ENCODE data around the gene DGKG. TPM values are rescaled to one million over a fixed set of nuclear protein-coding genes. Genes with fewer than 3 reads are reported as not detected.

The DGKG gene
- total RNA-seq, 2 experiments from 2014 or later: 0.19 to 0.54 TPM

DNA sequence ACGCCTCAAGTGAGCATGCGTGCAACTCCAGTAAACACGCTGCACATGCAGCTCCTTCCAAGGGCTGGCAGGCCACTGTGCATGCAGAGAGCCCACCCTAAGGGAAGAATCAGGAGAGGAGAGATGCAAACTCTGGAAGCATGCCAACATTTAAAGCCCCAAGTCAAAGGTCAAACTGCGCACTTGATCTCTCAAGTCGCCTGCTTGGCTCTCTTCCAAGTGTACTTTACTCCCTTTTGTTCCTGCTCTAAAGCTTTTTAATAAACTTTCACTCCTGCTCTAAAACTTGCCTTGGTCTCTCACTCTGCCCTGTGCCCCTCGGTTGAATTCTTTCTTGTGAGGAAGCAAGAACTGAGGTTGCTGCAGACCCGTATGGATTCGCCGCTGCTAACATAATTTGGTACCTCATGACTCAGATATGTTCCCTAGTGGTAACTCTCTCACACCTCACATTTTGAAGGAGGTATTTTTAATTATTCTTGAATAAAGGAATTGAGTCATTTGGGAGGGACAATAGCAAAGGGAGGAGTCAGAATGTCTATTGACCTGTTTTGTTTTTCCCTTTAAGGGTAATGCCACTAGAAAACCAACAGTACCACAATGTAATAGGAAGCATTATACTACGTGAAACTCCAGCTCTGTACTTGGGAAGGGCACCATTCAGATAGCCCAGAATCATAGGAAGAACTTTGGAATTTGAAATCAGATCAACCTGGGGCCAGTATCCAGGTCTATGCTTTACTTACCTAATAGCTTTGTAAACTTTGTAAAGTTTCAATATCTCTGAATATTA is 19.6 kb upstream of the DGKG start:
- DNase-seq (no peak), ATAC-seq (ENCODE audit: low read depth) (no peak)
- Mint-ChIP-seq H3K27me3 (no peaks in the 10 kb centered on the region), H3K27ac (no peak overlapping the region), H3K36me3 (no peaks in the 10 kb centered on the region), H3K9me3 (peaks cover 6% of the 10 kb centered on the region), H3K4me3 (no peak overlapping the region), H3K4me1 (peaks cover 5% of the 10 kb centered on the region)
- POLR2A ChIA-PET: interaction anchor here (0.9 kb wide), 1 partner anchor 11 kb away, joined by 3 read pairs; no protein-coding TSS in a partner anchor

DNA sequence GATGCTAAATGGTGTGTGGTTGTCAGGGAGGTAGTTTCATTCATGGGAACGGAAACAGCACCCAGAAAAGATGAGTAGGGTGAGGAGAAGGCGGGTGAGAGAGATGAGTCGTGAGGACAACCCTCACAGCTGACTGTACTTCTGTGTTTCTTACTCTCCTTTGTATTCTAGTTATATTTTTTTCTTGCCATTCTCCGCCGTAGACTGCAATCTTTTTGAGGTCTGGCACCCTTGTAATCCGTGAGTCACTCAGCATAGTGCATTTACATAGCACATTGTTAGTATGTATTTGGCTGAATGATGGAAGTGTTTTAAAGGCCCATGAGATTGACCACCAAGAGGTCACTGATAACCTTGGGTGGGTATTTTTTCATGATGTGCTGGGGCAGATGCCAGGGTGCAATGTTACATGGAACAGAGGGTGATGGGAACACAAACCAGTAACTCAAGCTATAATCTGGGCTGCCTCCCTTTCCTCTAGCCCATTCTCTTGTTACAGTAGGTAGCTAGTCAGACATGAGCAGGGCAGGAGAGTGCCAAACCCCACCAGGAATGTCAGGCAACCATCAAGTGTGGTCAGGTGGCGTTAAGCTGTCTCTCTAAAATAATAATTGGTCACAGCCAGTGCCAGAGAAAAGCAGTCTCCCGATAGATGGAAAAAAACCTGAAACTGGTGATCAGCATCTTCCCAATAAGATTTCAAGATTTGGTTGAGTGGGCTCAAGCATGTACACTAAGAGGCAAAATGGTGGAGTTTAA is 18.8 kb upstream of the DGKG start:
- Mint-ChIP-seq H3K27ac (no peak overlapping the region), H3K4me3 (no peak overlapping the region), H3K27me3 (peaks cover 4% of the 10 kb centered on the region), H3K36me3 (no peaks in the 10 kb centered on the region), H3K9me3 (peaks cover 6% of the 10 kb centered on the region), H3K4me1 (peaks cover 4% of the 10 kb centered on the region)
- DNase-seq (no peak), ATAC-seq (ENCODE audit: low read depth) (no peak)
- POLR2A ChIA-PET: no interaction called here

DNA sequence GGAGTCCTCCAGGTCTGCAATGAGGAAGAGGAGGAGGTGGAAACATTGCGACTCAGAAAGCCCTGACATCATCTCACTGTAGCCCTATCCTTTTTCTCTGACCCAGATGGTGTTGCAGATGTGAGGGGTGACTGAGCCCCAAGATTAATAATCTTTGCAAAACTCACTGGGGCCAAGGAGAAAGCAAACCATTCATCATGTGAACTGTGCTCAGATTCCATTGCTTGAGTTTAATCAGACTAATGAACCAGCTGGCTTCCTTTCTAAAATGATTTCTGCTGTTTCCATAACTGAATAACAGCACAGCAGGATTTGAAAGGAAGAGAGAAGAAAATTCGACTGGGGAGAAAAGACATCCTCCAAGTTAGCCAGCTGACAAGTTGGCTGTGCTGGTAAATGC is 13.4 kb upstream of the DGKG start:
- POLR2A ChIA-PET: no interaction called here
- peaks cover 2% of the 10 kb centered on the region for H3K4me1 Mint-ChIP-seq
- H3K4me3 Mint-ChIP-seq: no peak overlapping the region
- H3K9me3 Mint-ChIP-seq: peaks cover 5% of the 10 kb centered on the region
- H3K27me3 Mint-ChIP-seq: peaks cover 22% of the 10 kb centered on the region
- no peak for DNase-seq
- no peak for ATAC-seq (ENCODE audit: low read depth)
- no peak overlapping the region for H3K27ac Mint-ChIP-seq
- H3K36me3 Mint-ChIP-seq: no peaks in the 10 kb centered on the region

DNA sequence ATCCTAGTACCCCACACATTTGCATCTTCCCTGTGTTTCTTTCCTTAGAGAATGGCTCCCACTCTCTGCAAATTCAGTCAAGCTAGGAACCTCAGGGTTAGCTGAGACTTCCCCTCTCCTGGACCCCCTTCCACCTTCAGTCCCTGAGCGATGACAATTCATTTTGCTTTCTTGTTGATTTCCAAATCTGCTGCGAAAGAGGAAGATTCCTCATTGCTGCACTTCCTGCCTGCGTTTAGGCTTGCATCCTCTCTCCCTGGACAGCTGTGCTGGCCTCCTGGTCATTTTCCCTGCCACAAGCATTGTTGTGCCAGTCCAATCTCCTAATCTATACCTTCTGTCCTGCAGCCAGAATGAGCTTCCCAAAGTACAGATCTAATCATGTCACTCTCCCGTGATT is 12.3 kb upstream of the DGKG start:
- no peaks in the 10 kb centered on the region for H3K36me3 Mint-ChIP-seq

DNA sequence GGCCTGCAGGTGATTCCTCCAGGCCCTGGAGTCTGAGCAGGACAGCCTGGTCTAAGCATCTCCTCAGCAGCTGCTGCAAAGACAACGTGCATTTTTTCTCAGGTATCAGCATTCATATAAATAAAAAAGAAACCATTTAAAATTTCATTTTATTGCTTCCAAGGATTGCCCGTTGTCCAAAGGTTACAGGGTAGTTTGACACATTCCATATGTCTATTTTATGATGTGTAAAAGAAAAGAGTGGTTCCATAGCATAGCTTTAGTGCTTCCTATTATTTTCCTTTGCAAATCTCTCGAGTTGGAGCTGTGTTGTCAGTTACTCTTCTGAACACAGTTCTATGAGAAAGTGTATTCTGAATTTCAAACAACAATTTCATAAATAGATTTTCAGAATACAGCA is 7.2 kb upstream of the DGKG start:
- no peaks in the 10 kb centered on the region for H3K4me1 Mint-ChIP-seq
- no peaks in the 10 kb centered on the region for H3K36me3 Mint-ChIP-seq
- DNase-seq (no peak), ATAC-seq (ENCODE audit: low read depth) (no peak)
- H3K27me3 Mint-ChIP-seq: peaks cover 25% of the 10 kb centered on the region
- POLR2A ChIA-PET: no interaction called here
- no peaks in the 10 kb centered on the region for H3K9me3 Mint-ChIP-seq
- no peak overlapping the region for H3K4me3 Mint-ChIP-seq
- no peak overlapping the region for H3K27ac Mint-ChIP-seq

More for the DNA sequence above, 12.3 kb upstream of the DGKG start:
- ATAC-seq (ENCODE audit: low read depth): no peak
- DNase-seq: no peak
- H3K4me3 Mint-ChIP-seq: no peak overlapping the region
- H3K27ac Mint-ChIP-seq: no peak overlapping the region
- H3K4me1 Mint-ChIP-seq: peaks cover 2% of the 10 kb centered on the region
- peaks cover 5% of the 10 kb centered on the region for H3K9me3 Mint-ChIP-seq
- POLR2A ChIA-PET: no interaction called here
- peaks cover 22% of the 10 kb centered on the region for H3K27me3 Mint-ChIP-seq

DNA sequence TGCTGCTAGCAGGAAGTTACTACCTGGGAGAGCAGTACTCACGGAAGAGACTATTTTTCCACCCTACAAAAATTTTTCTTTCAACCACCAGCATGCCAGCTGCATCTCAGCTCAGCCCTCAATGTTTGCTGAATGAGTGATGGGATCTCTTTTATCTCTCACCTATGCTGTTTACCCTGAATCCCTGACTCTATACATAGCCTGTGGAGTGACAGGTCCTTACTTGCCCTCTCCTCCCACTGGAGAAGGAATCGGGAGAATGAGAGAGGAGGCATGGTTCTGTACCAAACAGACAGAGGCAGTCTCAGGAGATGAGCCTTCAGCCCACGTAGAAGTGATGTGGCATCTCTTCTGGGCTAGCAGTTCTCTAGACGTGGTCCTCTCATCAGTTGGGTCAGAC is 6.7 kb upstream of the DGKG start:
- POLR2A ChIA-PET: no interaction called here
- DNase-seq: no peak
- no peaks in the 10 kb centered on the region for H3K36me3 Mint-ChIP-seq
- no peaks in the 10 kb centered on the region for H3K9me3 Mint-ChIP-seq
- H3K27me3 Mint-ChIP-seq: peaks cover 26% of the 10 kb centered on the region
- no peaks in the 10 kb centered on the region for H3K4me1 Mint-ChIP-seq
- ATAC-seq (ENCODE audit: low read depth): no peak
- H3K27ac Mint-ChIP-seq: no peak overlapping the region
- H3K4me3 Mint-ChIP-seq: no peak overlapping the region

DNA sequence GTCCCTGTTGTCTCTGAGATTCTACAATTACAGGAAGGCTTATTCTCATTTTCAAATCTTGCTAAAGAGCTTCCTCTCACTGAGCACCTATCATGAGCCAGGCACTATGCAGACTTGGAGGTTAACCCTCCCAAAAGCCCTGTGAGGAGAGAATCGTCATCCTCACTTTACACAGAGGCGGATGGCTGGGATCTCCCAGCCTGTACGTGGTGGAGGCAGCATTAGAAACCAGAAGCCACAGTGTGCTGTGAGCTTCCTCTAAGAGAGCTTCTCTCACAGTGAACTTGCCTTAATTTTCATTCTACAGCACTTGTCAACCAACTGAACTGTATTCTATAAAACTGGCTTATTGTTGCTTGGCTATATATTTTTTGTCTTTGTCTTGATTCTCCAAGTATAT is 6.1 kb upstream of the DGKG start:
- H3K36me3 Mint-ChIP-seq: no peaks in the 10 kb centered on the region
- no peak for ATAC-seq (ENCODE audit: low read depth)
- H3K4me3 Mint-ChIP-seq: no peak overlapping the region

DNA sequence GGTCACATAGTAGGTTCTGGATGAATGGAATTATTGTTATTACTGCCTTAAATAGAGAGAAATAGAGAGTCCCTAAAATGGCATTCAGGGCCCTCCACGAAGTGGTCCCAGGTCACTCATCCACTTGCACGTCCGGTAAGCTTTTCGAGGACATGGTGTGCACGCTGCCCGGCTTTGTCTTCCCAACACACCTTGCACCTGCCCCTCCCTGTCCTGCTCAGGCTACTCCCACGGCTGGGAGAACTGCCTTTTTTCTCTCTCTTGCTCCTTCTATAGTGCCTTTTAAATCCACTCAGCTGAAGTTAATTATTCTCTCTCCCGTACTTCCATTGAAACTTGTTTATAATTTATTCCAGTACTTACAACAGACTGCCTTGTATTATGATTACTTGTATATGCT is 5.6 kb upstream of the DGKG start:
- H3K4me1 Mint-ChIP-seq: no peaks in the 10 kb centered on the region
- ATAC-seq (ENCODE audit: low read depth) (no peak), DNase-seq (no peak)
- POLR2A ChIA-PET: no interaction called here
- no peak overlapping the region for H3K4me3 Mint-ChIP-seq
- H3K36me3 Mint-ChIP-seq: no peaks in the 10 kb centered on the region
- no peak overlapping the region for H3K27ac Mint-ChIP-seq
- H3K27me3 Mint-ChIP-seq: peaks cover 34% of the 10 kb centered on the region
- H3K9me3 Mint-ChIP-seq: no peaks in the 10 kb centered on the region

More for the DNA sequence above, 6.1 kb upstream of the DGKG start:
- POLR2A ChIA-PET: no interaction called here
- no peak overlapping the region for H3K27ac Mint-ChIP-seq
- H3K27me3 Mint-ChIP-seq: peaks cover 29% of the 10 kb centered on the region
- H3K4me1 Mint-ChIP-seq: no peaks in the 10 kb centered on the region
- no peak for DNase-seq
- no peaks in the 10 kb centered on the region for H3K9me3 Mint-ChIP-seq

DNA sequence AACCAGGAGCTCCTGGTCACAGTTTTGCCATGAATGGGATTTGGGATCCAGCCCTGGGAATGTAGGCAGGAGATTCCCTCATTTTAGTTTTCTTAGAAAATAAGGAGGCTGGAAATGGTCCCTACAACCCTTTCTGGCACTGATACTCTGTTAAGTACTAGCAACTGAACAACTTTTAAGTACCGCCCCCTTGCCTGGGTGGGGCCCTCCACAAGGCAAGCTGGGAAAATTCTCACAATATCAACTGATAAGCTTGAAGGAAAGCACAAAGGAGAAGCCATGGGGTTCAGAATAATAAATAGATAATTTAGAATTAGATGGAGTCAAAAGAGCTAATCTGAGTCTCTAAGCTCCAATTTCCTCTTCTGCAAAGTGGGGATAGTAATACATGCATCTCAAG is 4.2 kb upstream of the DGKG start:
- Mint-ChIP-seq H3K4me1 (peaks cover 2% of the 10 kb centered on the region), H3K27ac (no peak overlapping the region), H3K4me3 (no peak overlapping the region), H3K27me3 (peaks cover 37% of the 10 kb centered on the region), H3K9me3 (no peaks in the 10 kb centered on the region), H3K36me3 (no peaks in the 10 kb centered on the region)
- POLR2A ChIA-PET: no interaction called here
- ATAC-seq (ENCODE audit: low read depth) (no peak), DNase-seq (no peak)

DNA sequence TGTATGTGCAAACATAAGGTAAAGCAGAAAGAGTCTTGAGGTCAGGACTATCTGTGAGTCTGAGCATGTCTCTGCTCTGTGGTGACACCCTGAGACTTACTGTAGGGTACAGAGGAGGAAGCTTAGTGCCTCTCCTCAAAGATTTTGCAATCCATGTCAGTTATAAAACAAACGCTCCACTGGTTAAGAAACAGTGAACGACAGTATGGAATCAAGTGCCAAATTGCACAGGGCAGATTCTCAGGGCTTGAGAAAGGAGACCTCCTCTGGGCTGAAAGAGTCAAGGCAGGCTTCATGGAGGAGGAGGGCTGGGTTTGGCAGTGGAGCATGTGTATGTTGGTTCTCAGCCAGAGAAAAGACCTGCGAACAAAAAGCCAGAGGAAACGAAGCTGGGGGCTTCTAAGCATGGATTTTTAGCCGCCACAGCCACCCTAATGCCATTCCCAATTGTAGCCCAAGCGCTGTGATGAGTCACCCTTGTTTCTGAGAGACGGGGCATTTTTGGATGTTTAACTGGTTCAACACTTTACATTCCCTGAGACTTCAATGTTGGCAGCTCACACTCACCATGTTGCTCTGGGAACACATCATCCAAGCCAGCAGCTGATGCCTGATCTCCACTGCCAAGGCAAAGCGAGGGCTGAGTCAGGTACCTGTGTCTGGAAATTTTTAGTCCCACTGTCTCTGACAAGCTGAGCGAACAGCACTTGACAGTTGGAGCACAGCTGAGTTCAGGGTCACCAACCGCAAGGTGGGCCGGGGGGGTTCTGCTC is 3.4 kb upstream of the DGKG start:
- Mint-ChIP-seq H3K4me3 (no peak overlapping the region), H3K4me1 (peaks cover 2% of the 10 kb centered on the region), H3K36me3 (no peaks in the 10 kb centered on the region), H3K27ac (no peak overlapping the region), H3K9me3 (no peaks in the 10 kb centered on the region), H3K27me3 (peaks cover 45% of the 10 kb centered on the region)
- no peak for DNase-seq
- no peak for ATAC-seq (ENCODE audit: low read depth)
- POLR2A ChIA-PET: no interaction called here

DNA sequence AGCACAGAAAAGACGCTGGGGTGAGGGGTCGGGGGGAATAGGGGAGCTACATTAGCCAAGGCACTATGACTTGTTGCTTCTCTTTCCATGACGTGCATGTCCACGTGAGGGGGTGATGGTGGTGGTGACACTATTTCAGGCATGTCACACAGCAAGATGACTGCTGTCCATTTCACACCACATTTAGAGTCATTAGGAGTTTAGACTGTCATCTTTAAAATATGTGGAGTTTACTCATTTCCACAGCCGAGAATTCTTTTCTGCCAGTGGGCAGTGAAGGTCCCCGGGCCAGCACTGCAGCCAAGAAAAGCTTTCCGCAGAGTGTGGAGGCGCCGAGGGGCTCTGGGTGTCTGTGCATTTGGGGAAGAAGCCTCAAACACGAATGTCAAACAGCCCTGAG is 954 bp upstream of the DGKG start:
- DNase-seq (no peak), ATAC-seq (ENCODE audit: low read depth) (no peak)
- Mint-ChIP-seq H3K27me3 (peaks cover 60% of the 10 kb centered on the region), H3K4me3 (no peak overlapping the region), H3K27ac (no peak overlapping the region), H3K4me1 (peaks cover 2% of the 10 kb centered on the region), H3K9me3 (no peaks in the 10 kb centered on the region), H3K36me3 (no peaks in the 10 kb centered on the region)
- POLR2A ChIA-PET: no interaction called here

DNA sequence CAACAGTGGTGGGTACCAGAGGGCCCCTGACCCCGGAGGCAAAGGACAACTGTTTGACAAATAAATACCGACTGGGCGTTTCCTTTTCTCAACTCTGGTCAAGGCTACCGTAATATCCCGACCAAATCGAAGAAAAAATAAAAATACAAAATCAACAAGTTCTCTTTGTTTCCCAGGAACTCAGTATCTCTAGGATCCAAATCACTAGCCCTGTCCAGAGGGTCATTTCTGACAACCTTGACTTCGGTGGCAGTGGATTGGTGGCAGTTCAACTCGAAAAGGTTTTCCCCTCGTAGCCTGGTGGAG is 456 bp upstream of the DGKG start:
- Mint-ChIP-seq H3K36me3 (no peaks in the 10 kb centered on the region), H3K4me3 (peak overlapping the region; percentile 56), H3K27me3 (peaks cover 61% of the 10 kb centered on the region), H3K9me3 (no peaks in the 10 kb centered on the region), H3K4me1 (peaks cover 2% of the 10 kb centered on the region), H3K27ac (no peak overlapping the region)
- DNase-seq: no peak
- no peak for ATAC-seq (ENCODE audit: low read depth)
- POLR2A ChIA-PET: no interaction called here

DNA sequence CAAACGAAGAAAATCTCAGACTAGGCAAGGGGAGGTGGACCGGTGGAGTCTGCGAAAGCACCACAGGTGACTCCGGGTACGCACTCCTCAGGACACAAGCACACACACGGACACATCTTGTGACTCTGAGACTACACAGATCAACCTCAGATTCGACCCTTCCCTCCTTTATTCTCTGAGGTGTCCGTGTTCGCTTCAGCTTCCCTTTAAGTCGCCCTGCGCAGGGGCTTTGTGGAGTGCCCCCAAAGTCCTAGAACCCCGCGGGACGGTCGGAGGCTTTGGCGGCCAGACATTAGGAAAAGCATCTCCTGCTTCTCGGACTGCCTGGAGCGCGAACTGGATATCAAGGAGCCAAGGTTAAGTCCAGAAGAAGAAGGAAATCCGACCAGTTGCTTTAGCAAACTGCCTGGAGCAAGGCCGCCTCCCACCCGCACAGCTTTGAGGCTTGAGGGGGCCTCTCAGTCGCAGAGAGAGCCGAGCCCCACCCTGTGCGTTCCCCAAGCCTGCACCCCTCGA is 730 bp downstream of the DGKG start:
- peaks cover 2% of the 10 kb centered on the region for H3K4me1 Mint-ChIP-seq
- H3K27me3 Mint-ChIP-seq: peaks cover 67% of the 10 kb centered on the region
- POLR2A ChIA-PET: no interaction called here
- no peaks in the 10 kb centered on the region for H3K9me3 Mint-ChIP-seq
- no peak overlapping the region for H3K27ac Mint-ChIP-seq
- ATAC-seq (ENCODE audit: low read depth) (no peak), DNase-seq (no peak)
- H3K4me3 Mint-ChIP-seq: no peak overlapping the region
- no peaks in the 10 kb centered on the region for H3K36me3 Mint-ChIP-seq

Measured in activated naive CD8-positive, alpha-beta T cell treated with anti-CD3 and anti-CD28 coated beads, Interleukin-2, amount 10 ng/mL, durations not matched to agents 7 days and 5 days (primary cell).